ENCODE measurements around the gene ALCAM.

The ALCAM gene

GRCh38 chr3:105458518-105459215 lies 92.0 kb downstream of the ALCAM start:
- no peaks in the 10 kb centered on the region for H3K36me3 ChIP-seq (replicated peaks)
- DNase-seq: peak; percentile 9
- no peaks in the 10 kb centered on the region for H3K27me3 ChIP-seq (replicated peaks)
- in situ Hi-C loops (cut with HindIII; ENCODE audit: low pct_ligation_motif_present, low sequenced_read_pairs): no loop called here
- TF ChIP-seq CTCF (IDR thresholded peaks at IDR 0.05; ENCODE audit: low read depth, low read length, missing control alignments): no peak
- H3K27ac ChIP-seq: no peak overlapping the region
- H3K4me3 ChIP-seq (ENCODE audit: low read depth, low read length): no peak overlapping the region

- no peak for DNase-seq
- TF ChIP-seq CTCF (IDR thresholded peaks at IDR 0.05; ENCODE audit: low read depth, low read length, missing control alignments): no peak
- H3K4me3 ChIP-seq (ENCODE audit: low read depth, low read length): no peak overlapping the region
- no peak overlapping the region for H3K27ac ChIP-seq
- H3K36me3 ChIP-seq (replicated peaks): no peaks in the 10 kb centered on the region
- in situ Hi-C loops (cut with HindIII; ENCODE audit: low pct_ligation_motif_present, low sequenced_read_pairs): no loop called here
- no peaks in the 10 kb centered on the region for H3K27me3 ChIP-seq (replicated peaks)
These were observed 93.0 kb downstream of the ALCAM start for GRCh38 chr3:105459566-105460290.

- H3K27ac ChIP-seq: no peak overlapping the region
- H3K27me3 ChIP-seq (replicated peaks): no peaks in the 10 kb centered on the region
- in situ Hi-C loops (cut with HindIII; ENCODE audit: low pct_ligation_motif_present, low sequenced_read_pairs): no loop called here
- no peak for TF ChIP-seq CTCF (IDR thresholded peaks at IDR 0.05; ENCODE audit: low read depth, low read length, missing control alignments)
- no peaks in the 10 kb centered on the region for H3K36me3 ChIP-seq (replicated peaks)
- no peak overlapping the region for H3K4me3 ChIP-seq (ENCODE audit: low read depth, low read length)
- no peak for DNase-seq
These were observed 96.9 kb downstream of the ALCAM start for GRCh38 chr3:105463620-105464019.

GRCh38 chr3:105465251-105465853 lies 98.6 kb downstream of the ALCAM start:
- no peak overlapping the region for H3K4me3 ChIP-seq (ENCODE audit: low read depth, low read length)
- no peaks in the 10 kb centered on the region for H3K36me3 ChIP-seq (replicated peaks)
- no peak for TF ChIP-seq CTCF (IDR thresholded peaks at IDR 0.05; ENCODE audit: low read depth, low read length, missing control alignments)
- H3K27me3 ChIP-seq (replicated peaks): no peaks in the 10 kb centered on the region
- in situ Hi-C loops (cut with HindIII; ENCODE audit: low pct_ligation_motif_present, low sequenced_read_pairs): no loop called here
- DNase-seq: no peak
- no peak overlapping the region for H3K27ac ChIP-seq

GRCh38 chr3:105466072-105466471 lies 99.4 kb downstream of the ALCAM start:
- TF ChIP-seq CTCF (IDR thresholded peaks at IDR 0.05; ENCODE audit: low read depth, low read length, missing control alignments): no peak
- H3K4me3 ChIP-seq (ENCODE audit: low read depth, low read length): no peak overlapping the region
- no peaks in the 10 kb centered on the region for H3K27me3 ChIP-seq (replicated peaks)
- DNase-seq: no peak
- no peaks in the 10 kb centered on the region for H3K36me3 ChIP-seq (replicated peaks)
- in situ Hi-C loops (cut with HindIII; ENCODE audit: low pct_ligation_motif_present, low sequenced_read_pairs): no loop called here
- H3K27ac ChIP-seq: no peak overlapping the region
